ENCODE measurements around the gene EMC6.

EMC6 gene

GRCh38 chr17:3715296-3715695, 46.7 kb downstream of the EMC6 start:
- no peak for DNase-seq

- no peak for DNase-seq
Measured at GRCh38 chr17:3718201-3718600, 49.6 kb downstream of the EMC6 start.

GRCh38 chr17:3719265-3719664, 50.7 kb downstream of the EMC6 start:
- no peak for DNase-seq

Measured in CD4-positive, alpha-beta T cell treated with Interleukin-1 beta for 1 hour (primary cell).